GM21367 (cell line): ENCODE data around the gene MFAP5.
"Not testable (repeated sequence)": the region's sequence is repeated elsewhere in the genome, so short reads cannot be mapped to it uniquely, and the experiment has no call there.

ENCODE experiments used
- ATAC-seq: cut with Tn5 transposase; IDR thresholded peaks from one replicate; pipeline ENCODE4 v1.9.1; 2021; ENCODE audit not compliant: unreplicated experiment

MFAP5 gene

DNA sequence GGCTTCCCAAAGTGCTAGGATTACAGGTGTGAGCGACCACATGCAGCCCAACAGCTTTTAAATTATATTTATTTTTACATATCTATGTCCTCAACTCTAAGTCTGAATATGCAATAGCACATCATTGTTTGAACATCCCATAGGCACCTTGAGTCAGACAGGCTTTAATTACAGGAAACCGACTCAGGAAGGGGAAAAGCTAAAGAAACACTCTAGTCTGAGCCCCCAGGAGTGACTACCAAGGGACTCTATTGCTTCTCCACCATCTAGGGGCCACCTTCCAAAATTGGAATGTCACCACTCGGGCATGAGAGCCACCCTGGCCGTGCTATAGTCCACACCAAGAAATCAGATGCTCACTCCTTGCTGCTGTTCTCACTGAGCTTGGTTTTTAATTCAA is 14.0 kb upstream of the MFAP5 start:
- ATAC-seq, result no peak

DNA sequence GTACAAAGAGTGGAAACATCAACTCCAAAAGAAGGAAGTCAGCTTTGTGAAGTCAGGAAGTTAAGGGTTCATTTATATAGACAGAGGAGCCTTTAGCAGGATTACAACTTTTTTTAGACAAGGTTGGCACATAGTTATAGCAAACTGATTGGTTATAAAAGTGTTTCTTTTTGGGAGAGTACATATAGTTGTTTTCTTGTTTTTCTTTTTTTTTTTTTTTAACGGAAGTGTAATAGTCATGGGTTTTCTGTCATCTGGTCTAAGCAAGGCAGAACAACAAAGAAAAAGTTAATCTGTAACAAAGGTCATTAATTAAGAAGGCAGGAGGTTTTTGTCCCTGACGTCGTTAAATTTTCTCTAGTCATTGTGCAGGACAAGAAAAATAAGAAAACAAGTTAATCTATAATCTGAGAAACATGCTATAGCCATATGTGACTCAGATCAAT is 13.0 kb upstream of the MFAP5 start:
- no peak for ATAC-seq

DNA sequence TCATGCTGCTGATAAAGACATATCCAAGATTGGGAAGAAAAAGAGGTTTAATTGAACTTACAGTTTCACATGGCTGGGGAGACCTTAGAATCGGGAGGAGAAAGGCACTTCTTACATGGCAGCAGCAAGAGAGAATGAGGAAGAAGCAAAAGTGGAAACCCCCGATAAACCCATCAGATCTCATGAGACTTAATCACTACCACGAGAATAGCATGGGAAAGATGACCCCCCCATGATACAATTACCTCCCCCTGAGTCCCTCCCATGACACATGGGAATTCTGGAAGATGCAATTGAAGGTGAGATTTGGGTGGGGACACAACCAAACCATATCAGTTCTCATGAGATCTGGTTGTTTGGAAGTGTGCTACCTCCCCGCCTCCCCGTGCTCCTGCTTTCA is 9.8 kb upstream of the MFAP5 start:
- ATAC-seq, result no peak

DNA sequence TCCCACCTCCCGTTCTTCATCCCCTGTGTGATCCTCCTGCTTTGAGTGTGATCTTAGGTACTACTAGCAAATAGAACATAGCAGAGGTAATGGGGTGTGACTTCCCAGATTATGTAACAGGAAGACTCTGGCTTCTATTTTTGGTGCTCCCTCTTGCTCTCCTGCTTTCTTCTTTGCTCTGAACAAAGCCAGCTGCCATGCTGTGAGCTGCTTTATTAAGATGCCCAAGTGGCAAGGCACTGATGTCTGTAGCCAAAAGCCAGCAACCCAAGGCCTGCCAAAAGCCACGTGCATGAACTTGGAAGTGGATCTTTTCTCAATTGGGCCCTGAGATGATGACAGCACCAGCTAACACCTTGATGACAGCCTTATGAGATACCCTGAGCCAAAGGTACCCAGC is 5.8 kb upstream of the MFAP5 start:
- ATAC-seq, result no peak

DNA sequence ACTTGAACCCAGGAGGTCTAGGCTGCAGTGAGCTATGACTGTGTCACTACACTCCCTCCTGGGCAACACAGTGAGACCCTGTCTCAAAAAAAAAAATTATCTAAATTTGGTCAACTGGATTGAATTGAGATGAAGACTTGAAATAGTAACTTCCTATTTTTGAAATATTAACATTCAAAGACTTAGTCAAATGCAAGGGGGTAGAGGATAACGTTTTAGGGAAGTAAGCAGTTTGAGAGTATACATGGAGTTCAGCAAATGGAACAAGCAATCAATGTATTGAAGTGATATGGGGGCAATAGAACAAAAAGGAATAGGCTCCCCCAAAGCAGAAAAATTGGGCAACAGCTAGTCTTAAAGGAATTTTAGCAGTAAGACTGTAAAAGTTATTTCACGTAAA is 4.6 kb upstream of the MFAP5 start:
- no peak for ATAC-seq

DNA sequence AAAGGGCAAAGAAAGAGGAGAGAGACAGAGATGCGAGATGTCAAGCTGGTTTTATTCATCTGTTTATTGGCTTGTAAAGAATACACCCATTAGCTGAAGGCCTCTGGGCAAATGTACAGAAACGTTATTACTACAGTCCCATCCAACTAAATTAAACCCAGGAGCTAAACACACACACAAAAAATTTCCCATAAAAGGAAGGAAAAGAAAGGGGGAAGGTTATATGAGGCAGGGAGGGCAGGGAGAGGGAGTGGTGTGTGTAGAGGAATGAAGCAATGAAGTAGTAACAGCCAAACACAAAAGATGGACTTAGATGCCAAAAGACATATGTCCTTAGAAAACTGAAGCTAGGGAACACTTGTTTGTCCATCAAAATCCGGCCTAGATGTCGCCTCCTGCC is 3.1 kb upstream of the MFAP5 start:
- ATAC-seq, result no peak

DNA sequence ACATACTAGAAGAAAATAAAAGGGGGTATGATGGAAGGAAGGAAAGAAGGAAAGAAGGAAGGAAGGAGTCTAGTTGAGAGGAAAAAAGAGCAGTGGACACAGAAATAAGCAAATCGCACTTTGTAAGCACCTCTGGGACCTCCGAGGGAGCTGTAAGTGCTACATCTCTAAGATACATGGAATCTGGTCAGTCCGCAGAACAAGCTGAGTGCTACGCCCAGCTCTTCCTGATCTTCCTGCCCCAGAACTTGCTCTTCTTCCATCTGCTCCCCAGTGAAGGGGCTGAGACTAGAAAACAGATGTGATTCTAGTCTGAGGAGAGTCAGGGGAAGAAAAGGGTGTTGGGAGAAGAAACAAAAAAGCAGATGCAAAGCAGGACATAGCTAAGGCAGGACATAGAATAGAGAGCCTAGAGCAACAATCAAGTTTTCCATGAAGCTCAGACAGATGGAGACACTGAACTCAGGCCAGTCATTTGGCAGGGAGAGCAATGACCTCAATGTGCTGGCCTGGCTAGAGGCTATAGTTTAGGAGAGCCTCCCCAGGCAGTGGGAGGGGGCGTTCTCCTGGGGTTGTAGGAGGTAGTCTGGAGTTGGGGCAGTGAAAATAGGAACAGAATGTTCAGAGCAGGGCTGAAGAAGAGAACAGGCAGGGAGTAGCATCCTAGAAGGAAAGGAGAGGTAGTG is 1.7 kb upstream of the MFAP5 start:
- ATAC-seq, result no peak

DNA sequence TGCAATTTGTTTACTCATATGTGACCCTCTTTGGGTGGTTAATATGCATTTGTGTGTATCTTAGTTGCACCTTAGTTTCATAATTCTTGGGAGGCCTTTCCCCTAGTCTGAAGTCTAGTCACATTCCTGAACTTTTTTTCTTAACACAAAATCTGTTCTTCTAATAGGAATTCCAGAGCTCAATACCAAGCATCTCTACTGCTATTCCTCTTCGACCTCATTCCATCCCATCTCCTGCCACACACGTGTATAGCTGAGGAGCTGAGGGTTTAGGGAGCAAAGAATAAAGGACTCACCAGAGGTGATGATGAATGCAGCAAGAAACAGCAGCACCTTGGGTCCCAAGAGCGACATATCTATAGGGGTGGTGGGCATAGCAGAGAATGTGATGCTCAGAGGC is 875 bp downstream of the MFAP5 start:
- no peak for ATAC-seq

DNA sequence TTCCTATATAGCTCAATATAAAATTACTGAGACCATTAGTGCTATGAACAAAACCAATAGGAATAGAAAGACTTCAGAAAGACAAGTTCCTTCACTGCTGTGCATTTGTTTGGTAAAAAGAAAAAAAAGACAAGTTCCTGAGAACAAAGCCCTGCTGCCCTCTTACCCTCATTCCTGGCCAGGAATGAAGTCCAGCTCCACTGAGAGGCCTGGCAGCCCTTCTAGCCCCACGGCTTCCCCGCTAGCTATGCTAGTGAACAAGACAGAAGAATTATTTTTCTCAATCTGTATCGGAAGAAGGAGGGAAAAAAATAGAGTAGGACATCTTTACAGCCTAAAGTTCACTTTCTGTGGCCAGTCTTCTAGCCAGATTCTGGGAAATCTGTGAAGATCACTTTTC is 1.6 kb downstream of the MFAP5 start:
- ATAC-seq, result no peak

DNA sequence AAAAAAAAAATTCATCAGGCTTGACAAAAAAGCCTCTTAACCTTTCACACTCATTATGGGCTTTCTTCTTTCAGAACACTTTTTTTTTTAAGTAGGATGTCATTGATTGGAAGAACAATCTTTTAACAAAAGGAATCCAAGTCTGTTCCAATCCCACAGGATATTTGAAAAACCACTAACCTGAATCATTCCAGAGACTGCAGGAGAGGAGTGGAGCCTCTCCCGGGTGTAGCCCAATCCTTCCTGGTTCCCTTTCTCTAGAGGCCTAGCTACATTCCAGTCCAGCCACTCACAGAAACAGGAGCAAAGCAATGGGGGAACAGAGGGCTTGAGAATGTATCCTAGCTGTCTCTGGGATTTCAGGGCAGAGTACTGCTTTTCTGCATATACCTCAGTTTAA is 4.3 kb downstream of the MFAP5 start:
- ATAC-seq, result no peak

DNA sequence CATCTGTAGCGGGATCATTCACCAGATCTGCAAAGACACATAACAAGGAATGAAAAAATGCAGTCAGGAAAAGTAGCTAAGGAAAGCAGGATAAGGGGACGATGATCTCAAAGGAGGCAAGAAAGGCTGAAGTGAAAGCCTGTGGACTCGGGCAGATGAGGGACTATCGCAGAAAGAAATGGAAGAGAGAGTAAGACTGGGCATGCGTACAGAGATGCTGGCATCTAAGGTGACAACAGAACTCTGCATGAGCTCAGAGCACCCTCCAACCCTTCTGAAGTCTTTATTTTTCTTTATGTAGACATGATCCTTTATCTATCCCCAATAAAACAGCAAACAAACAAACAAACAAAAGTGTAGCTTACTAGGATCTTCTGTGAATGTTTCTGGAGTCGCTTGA is 7.2 kb downstream of the MFAP5 start:
- no peak for ATAC-seq

DNA sequence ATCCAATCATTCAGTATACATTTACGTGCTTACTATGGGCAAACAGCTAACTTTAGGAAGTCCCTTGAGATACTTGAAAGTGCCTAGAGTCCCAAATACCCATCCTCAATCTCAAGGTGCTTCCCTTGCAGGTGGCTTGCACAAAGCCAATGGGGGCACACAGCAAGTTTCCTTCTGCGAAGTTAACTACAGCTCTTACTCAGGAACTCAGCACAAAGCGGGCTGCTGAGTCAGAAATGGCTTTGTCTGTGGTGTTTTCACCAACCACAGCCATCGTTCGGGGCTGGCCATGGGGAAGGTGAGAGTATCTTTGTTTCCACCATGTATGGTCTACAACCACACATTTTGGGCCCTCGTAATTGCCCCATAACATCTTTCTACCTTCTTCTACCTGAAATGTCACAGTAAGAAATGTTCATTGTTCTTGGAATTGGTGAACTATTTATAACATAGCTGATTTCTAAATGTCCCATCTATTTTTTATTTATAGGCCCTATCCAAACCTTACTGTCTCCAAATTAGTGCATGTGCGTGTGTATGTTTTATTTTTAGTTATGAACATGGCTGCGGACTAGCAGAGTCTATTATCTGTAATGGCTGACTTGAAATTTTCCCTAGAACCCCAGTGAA is 13.9 kb downstream of the MFAP5 start:
- ATAC-seq, result peak; percentile 70

DNA sequence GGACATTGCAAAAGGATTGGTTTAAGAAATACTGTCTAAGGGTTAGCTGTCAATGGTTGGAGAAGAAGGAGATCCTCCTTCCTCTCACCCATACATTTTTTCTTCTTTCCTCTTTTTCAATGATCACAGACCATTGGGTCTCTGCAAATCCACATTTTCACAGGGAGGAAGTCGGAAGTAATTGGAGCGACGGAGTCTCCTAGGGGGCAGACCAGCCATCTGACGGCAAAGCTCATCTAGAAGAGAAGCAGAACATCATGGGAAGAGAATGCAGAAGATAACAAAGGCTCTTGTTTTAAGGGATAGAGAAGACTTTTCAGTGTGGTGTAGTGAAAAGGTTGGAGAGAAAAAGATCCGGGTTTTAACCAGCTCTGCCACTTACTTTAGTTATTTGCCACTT is 14.7 kb downstream of the MFAP5 start:
- ATAC-seq, result no peak

DNA sequence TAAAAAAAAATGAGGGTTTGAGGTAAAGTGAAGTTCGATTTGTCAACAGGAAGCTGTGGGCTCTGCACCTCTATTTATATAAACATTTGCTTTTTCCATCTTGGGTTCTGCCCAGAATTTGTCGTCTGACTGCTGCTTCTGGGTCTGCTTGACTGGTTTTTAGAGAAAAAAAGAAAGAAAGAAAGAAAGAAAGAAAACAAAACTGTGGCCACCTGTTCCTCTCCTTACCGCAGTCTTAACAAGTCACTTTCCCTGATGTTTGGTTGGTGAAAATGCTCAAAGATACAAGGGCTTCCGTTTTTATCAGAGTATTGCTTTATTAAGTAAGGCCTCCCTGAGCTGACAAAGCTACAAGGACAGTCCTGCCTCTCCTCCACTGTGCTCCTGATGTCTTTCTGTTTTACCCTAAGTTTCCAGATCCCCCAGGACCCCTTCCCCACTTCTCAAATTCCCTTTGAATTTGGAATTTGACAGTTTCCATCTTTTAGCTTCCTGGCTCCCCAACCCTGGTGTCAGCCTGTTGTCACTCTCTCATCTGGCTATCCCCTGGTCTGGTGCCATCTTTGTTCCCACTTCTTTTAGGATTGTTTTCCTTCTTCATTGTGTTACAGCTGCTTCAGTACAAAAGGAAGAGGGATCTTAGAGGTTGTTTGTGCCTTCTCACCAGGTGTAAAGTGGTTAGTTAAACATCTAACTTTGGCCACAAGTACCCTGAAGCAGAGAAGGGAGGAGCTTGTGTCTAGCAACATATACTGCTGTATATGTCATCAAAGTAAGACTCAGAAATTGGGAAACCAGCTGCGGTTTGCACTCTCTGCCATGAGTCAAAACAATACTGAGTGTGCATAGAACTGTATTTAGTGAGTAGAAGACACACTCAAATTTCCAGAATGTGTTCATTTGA is 18.0 kb downstream of the MFAP5 start:
- ATAC-seq, result peak; percentile 63

DNA sequence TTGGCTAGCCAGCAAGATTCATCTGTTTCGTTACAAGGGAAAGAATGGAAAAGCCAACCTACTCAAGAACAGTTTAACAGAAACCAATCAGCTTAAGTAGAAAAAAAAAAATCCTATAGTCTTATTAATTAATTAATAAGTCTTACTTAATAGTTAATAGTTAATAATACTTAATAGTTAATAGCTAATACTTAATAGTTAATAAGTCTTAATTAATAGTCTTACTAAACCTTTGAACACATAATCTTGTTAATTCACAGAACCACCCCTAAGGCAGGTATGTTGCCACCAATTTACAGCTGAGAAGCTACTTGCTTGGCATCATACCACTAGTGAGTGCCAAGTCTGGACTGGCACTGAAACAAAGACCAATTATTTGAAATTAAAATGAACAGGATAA is 19.9 kb downstream of the MFAP5 start:
- no peak for ATAC-seq

DNA sequence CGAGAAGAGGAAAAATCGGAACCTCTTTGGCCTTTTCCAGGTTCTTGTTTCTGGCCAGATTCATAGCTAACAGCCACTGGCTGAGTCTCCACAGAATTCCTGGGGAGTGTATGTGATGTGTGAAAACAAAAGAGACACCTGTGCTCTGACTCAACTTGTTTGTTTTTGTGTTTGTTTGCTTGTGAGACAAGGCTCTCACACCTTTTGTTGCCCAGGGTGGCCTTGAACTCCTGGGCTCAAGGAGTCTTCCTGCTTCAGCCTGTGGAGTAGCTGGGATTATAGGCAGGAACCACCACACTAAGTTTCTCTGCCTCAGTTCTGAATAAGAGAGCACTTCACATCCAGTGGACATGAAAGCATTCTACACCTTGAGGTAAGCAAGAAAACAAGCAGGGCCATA is 22.7 kb downstream of the MFAP5 start:
- ATAC-seq, result no peak

DNA sequence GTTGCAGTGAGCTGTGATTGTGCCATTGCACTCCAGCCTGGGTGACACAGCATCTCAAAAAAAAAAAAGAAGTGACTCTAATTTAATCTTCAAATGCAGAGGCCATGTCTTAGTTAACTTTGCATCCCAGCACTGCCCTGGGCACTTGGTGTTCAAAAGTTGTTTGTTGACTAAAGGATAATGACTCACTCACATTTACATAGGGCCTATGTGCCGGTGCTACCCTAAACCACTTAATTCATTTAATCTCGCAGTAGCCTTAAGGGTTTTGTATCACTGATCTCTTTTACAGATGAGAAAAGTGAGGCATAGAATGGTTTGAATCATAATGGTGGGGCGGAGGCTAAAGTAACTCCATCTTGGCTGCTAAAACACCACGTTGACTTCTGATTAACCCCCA is 23.7 kb downstream of the MFAP5 start:
- ATAC-seq, result no peak

DNA sequence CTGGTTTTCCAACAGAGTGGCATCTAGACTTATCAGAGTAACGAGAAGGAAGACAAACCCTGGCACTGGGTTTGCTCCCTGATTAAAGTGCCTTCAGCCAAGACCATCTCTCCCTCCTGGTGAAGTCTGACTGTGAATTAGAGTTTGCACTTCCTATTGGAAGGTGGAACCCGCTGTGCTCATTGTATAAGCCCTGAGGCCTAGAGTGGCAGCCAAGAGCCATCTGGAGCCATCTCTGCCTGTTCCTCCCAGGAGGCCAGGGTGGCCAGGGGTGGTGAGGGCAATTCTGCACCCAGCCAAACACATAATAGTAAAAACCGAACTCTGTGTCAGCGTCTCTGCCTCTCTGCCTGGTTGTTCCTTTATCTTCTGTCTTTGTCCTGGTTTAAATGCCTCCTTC is 25.0 kb downstream of the MFAP5 start:
- no peak for ATAC-seq

DNA sequence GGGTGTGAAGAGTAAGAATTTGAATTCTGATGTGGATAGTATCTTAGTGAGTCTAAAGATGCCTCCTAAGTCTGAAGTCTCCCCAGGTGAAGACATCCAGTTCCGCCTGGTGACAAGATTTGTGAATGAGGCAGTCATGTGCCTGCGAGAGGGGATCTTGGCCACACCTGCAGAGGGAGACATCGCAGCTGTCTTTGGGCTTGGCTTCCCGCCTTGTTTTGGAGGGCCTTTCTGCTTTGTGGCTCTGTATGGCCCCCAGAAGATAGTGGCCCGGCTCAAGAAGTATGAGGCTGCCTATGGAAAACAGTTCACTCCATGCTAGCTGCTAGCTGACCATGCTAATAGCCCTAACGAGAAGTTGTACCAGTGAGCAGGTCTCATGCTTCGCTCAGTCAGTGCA is 25.4 kb downstream of the MFAP5 start:
- no peak for ATAC-seq

DNA sequence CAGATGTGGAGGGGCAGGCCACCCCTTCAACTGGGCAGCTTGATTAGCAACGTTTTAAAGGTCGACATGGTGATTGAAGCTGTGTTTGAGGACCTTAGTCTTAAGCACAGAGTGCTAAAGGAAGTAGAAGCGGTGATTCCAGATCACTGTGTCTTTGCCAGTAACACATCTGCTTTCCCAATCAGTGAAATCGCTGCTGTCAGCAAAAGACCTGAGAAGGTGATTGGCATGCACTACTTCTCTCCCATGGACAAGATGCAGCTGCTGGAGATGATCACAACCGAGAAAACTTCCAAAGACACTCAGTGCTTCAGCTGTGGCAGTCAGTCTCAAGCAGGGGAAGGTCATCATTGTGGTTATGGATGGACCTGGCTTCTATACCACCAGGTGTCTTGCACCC is 26.0 kb downstream of the MFAP5 start:
- ATAC-seq, result no peak

DNA sequence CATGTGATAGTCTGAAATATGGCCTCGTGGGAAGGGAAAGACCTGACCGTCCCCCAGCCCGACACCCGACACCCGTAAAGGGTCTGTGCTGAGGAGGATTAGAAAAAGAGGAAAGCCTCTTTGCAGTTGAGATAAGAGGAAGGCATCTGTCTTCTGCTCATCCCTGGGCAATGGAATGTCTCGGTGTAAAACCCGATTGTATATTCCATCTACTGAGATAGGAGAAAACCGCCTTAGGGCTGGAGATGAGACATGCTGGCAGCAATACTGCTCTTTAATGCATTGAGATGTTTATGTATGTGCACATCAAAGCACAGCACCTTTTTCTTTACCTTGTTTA is 26.6 kb downstream of the MFAP5 start:
- ATAC-seq, result not testable (repeated sequence)

DNA sequence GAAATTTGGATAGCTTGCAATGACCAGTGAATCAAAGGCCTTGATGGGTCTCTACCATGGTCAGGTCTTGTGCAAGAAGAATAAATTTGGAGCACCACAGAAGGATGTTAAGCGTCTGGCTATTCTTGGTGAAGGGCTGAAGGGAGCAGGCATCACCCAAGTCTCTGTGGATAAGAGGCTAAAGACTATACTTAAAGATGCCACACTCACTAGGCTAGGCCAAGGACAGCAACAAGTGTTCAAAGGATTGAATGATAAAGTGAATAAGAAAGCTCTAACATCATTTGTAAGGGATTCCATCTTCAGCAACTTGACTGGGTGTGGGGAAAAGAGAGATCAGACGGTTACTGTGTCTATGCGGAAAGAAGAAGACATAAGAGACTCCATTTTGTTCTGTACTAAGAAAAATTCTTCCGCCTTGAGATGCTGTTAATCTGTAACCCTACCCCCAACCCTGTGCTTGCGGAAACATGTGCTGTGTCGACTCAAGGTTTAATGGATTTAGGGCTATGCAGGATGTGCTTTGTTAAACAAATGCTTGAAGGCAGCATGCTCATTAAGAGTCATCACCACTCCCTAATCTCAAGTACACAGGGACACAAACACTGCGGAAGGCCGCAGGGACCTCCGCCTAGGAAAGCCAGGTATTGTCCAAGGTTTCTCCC is 27.2 kb downstream of the MFAP5 start:
- not testable (repeated sequence) for ATAC-seq
